ENCODE data around the gene CKB. TPM values are rescaled to one million over a fixed set of nuclear protein-coding genes. Genes with fewer than 3 reads are reported as not detected.
A peak's percentile ranks its signal among the peaks of the same experiment; 100 is the strongest.

The CKB gene
- total and polyA plus RNA-seq, 9 of the 15 experiments (the other 6 are each of a cell fraction or from before 2014, with no cell fraction given) = 23.9 to 692 (median 132) TPM

DNA sequence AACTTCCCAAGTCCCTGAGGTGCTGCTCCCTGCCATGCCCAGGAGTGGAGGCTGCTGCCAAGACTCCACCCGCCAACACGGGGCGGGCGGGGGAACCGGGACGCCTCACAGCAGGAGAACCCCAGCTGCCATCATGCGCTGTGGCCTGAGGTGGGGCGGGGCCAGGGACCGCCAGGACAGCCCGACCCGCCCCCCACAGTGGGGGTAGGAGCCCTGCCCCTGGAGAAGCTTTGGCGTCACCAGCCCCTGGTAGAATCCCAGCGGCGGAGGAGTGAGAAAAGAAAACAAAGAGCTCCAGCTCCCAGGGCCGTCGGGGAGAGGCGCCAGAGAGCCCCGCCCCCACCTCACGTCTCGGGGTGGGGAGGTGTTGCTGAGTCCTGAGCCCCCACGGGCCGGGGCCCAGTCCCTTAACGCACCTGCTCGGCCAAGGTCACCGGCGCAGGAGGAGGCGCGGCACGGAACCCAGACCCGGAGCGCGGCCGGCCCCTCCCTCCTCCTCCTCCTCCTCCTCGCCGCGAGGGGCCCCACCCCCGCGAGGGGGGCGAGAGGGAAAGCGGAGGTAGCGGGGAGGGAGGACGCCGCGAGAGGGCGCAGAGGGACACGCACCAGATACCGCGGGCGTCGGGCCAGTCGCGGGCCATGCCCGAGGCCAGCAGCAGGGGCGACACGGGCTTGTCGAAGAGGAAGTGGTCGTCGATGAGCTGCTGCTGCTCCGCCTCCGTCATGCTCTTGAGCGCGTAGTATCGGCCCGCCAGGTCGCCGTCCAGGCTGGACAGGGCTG is 1.8 kb downstream of the CKB start (continued):
- TF ChIP-seq, protein P1, sequence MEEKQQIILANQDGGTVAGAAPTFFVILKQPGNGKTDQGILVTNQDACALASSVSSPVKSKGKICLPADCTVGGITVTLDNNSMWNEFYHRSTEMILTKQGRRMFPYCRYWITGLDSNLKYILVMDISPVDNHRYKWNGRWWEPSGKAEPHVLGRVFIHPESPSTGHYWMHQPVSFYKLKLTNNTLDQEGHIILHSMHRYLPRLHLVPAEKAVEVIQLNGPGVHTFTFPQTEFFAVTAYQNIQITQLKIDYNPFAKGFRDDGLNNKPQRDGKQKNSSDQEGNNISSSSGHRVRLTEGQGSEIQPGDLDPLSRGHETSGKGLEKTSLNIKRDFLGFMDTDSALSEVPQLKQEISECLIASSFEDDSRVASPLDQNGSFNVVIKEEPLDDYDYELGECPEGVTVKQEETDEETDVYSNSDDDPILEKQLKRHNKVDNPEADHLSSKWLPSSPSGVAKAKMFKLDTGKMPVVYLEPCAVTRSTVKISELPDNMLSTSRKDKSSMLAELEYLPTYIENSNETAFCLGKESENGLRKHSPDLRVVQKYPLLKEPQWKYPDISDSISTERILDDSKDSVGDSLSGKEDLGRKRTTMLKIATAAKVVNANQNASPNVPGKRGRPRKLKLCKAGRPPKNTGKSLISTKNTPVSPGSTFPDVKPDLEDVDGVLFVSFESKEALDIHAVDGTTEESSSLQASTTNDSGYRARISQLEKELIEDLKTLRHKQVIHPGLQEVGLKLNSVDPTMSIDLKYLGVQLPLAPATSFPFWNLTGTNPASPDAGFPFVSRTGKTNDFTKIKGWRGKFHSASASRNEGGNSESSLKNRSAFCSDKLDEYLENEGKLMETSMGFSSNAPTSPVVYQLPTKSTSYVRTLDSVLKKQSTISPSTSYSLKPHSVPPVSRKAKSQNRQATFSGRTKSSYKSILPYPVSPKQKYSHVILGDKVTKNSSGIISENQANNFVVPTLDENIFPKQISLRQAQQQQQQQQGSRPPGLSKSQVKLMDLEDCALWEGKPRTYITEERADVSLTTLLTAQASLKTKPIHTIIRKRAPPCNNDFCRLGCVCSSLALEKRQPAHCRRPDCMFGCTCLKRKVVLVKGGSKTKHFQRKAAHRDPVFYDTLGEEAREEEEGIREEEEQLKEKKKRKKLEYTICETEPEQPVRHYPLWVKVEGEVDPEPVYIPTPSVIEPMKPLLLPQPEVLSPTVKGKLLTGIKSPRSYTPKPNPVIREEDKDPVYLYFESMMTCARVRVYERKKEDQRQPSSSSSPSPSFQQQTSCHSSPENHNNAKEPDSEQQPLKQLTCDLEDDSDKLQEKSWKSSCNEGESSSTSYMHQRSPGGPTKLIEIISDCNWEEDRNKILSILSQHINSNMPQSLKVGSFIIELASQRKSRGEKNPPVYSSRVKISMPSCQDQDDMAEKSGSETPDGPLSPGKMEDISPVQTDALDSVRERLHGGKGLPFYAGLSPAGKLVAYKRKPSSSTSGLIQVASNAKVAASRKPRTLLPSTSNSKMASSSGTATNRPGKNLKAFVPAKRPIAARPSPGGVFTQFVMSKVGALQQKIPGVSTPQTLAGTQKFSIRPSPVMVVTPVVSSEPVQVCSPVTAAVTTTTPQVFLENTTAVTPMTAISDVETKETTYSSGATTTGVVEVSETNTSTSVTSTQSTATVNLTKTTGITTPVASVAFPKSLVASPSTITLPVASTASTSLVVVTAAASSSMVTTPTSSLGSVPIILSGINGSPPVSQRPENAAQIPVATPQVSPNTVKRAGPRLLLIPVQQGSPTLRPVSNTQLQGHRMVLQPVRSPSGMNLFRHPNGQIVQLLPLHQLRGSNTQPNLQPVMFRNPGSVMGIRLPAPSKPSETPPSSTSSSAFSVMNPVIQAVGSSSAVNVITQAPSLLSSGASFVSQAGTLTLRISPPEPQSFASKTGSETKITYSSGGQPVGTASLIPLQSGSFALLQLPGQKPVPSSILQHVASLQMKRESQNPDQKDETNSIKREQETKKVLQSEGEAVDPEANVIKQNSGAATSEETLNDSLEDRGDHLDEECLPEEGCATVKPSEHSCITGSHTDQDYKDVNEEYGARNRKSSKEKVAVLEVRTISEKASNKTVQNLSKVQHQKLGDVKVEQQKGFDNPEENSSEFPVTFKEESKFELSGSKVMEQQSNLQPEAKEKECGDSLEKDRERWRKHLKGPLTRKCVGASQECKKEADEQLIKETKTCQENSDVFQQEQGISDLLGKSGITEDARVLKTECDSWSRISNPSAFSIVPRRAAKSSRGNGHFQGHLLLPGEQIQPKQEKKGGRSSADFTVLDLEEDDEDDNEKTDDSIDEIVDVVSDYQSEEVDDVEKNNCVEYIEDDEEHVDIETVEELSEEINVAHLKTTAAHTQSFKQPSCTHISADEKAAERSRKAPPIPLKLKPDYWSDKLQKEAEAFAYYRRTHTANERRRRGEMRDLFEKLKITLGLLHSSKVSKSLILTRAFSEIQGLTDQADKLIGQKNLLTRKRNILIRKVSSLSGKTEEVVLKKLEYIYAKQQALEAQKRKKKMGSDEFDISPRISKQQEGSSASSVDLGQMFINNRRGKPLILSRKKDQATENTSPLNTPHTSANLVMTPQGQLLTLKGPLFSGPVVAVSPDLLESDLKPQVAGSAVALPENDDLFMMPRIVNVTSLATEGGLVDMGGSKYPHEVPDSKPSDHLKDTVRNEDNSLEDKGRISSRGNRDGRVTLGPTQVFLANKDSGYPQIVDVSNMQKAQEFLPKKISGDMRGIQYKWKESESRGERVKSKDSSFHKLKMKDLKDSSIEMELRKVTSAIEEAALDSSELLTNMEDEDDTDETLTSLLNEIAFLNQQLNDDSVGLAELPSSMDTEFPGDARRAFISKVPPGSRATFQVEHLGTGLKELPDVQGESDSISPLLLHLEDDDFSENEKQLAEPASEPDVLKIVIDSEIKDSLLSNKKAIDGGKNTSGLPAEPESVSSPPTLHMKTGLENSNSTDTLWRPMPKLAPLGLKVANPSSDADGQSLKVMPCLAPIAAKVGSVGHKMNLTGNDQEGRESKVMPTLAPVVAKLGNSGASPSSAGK (IDR thresholded peaks at IDR 0.05) = peak; percentile 60
- no peak for TF ChIP-seq MIER1 (IDR thresholded peaks at IDR 0.05; ENCODE audit: low read depth)
- TF ChIP-seq NFIC (IDR thresholded peaks at IDR 0.05) = peak; percentile 82
- no peak for TF ChIP-seq ZNF232 (CRISPR knock-in tag; IDR thresholded peaks at IDR 0.05)
- TF ChIP-seq, protein P2, sequence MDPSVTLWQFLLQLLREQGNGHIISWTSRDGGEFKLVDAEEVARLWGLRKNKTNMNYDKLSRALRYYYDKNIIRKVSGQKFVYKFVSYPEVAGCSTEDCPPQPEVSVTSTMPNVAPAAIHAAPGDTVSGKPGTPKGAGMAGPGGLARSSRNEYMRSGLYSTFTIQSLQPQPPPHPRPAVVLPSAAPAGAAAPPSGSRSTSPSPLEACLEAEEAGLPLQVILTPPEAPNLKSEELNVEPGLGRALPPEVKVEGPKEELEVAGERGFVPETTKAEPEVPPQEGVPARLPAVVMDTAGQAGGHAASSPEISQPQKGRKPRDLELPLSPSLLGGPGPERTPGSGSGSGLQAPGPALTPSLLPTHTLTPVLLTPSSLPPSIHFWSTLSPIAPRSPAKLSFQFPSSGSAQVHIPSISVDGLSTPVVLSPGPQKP (CRISPR knock-in tag; IDR thresholded peaks at IDR 0.05) = no peak
- TF ChIP-seq TOE1 (IDR thresholded peaks at IDR 0.05; ENCODE audit: borderline replicate concordance) = peak; percentile 50; the same call in 1 of the 2 replicates
- TF ChIP-seq TOE1 (CRISPR knock-in tag; IDR thresholded peaks at IDR 0.05; ENCODE audit: borderline replicate concordance, low read depth) = no peak
- TF ChIP-seq, protein P3, sequence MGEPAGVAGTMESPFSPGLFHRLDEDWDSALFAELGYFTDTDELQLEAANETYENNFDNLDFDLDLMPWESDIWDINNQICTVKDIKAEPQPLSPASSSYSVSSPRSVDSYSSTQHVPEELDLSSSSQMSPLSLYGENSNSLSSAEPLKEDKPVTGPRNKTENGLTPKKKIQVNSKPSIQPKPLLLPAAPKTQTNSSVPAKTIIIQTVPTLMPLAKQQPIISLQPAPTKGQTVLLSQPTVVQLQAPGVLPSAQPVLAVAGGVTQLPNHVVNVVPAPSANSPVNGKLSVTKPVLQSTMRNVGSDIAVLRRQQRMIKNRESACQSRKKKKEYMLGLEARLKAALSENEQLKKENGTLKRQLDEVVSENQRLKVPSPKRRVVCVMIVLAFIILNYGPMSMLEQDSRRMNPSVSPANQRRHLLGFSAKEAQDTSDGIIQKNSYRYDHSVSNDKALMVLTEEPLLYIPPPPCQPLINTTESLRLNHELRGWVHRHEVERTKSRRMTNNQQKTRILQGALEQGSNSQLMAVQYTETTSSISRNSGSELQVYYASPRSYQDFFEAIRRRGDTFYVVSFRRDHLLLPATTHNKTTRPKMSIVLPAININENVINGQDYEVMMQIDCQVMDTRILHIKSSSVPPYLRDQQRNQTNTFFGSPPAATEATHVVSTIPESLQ (CRISPR knock-in tag; IDR thresholded peaks at IDR 0.05) = no peak
- TF ChIP-seq, protein P4, sequence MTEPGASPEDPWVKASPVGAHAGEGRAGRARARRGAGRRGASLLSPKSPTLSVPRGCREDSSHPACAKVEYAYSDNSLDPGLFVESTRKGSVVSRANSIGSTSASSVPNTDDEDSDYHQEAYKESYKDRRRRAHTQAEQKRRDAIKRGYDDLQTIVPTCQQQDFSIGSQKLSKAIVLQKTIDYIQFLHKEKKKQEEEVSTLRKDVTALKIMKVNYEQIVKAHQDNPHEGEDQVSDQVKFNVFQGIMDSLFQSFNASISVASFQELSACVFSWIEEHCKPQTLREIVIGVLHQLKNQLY (CRISPR knock-in tag; conservative IDR thresholded peaks at IDR 0.05) = no peak
- no peak for TF ChIP-seq DIDO1 (tag; IDR thresholded peaks at IDR 0.05; ENCODE audit: low read depth)
